Measurements from ENCODE around the gene UBASH3A.

GRCh38 chr21:42381347-42381984 lies 22.2 kb upstream of the UBASH3A start:
- TF ChIP-seq EZH2 (IDR thresholded peaks at IDR 0.05; ENCODE audit: low read length, missing control alignments) (no peak), CTCF (conservative IDR thresholded peaks at IDR 0.05 in 1 of 2, IDR thresholded peaks at IDR 0.05 in 1 of 2; ENCODE audit: low read depth in 1 of 2, low read length in 2 of 2) (peak; percentile 32 to 78)
